ENCODE results near the gene C19orf33.

- TF ChIP-seq PKNOX1 (IDR thresholded peaks at IDR 0.05): no peak
- TF ChIP-seq SP1 (IDR thresholded peaks at IDR 0.05): no peak
- TF ChIP-seq TARDBP (IDR thresholded peaks at IDR 0.05): no peak
- no peak for TF ChIP-seq NFRKB (IDR thresholded peaks at IDR 0.05)
- no peak; the same call in 1 of the 2 replicates for TF ChIP-seq HDGF (IDR thresholded peaks at IDR 0.05; ENCODE audit: borderline replicate concordance)
- TF ChIP-seq ARNT (IDR thresholded peaks at IDR 0.05): no peak
- TF ChIP-seq ZNF384 (IDR thresholded peaks at IDR 0.05): no peak
- no peak for TF ChIP-seq SUZ12 (IDR thresholded peaks at IDR 0.05)
Measured at GRCh38 chr19:38336638-38337359, 32.7 kb downstream of the C19orf33 start.
